H9 (cell line): ENCODE measurements around the gene PTGDR. TPM values are rescaled to one million over a fixed set of nuclear protein-coding genes. Genes with fewer than 3 reads are reported as not detected.

Source experiments
- DNase-seq: peaks from one replicate; pipeline ENCODE4 v3.0.0-alpha.2; 2017
- H2AFZ ChIP-seq: one replicate; pipeline ENCODE4 v1.6.1; 2013; ENCODE audit warnings: mild to moderate bottlenecking, low read length, control low read depth, moderate library complexity
- H2AK5ac ChIP-seq: 2 replicates; pipeline ENCODE4 v1.6.1; 2013; ENCODE audit warnings: low read length, control low read depth, mixed read lengths; ENCODE audit not compliant: insufficient read length
- H2BK120ac ChIP-seq: one replicate; pipeline ENCODE4 v1.6.1; 2013; ENCODE audit warnings: low read depth, mild to moderate bottlenecking, low read length, control low read depth, inconsistent platforms; ENCODE audit not compliant: poor library complexity, severe bottlenecking
- H2BK12ac ChIP-seq: 2 replicates; pipeline ENCODE4 v1.6.1; 2013; ENCODE audit warnings: low read length, control low read depth, mixed read lengths, low read depth; ENCODE audit not compliant: insufficient read length
- H2BK15ac ChIP-seq: 2 replicates; pipeline ENCODE4 v1.6.1; 2013; ENCODE audit warnings: low read depth, low read length, control low read depth
- H2BK20ac ChIP-seq: one replicate; pipeline ENCODE4 v1.6.1; 2013; ENCODE audit warnings: low read depth, mild to moderate bottlenecking, low read length, control low read depth, inconsistent platforms; ENCODE audit not compliant: poor library complexity, severe bottlenecking
- H2BK5ac ChIP-seq: 2 replicates; pipeline ENCODE4 v1.6.1; 2013; ENCODE audit warnings: low read length, control low read depth, mixed read lengths; ENCODE audit not compliant: insufficient read length
- H3K14ac ChIP-seq: 2 replicates; pipeline ENCODE4 v1.6.1; 2013; ENCODE audit warnings: low read length, control low read depth; ENCODE audit not compliant: insufficient read depth
- H3K18ac ChIP-seq: 2 replicates; pipeline ENCODE4 v1.6.1; 2013; ENCODE audit warnings: low read depth, mild to moderate bottlenecking, mixed read lengths, low read length, control low read depth; ENCODE audit not compliant: insufficient read length
- H3K23ac ChIP-seq: 2 replicates; pipeline ENCODE4 v1.6.1; 2013; ENCODE audit warnings: low read length, control low read depth, mixed read lengths, low read depth; ENCODE audit not compliant: insufficient read length
- H3K23me2 ChIP-seq: 2 replicates; pipeline ENCODE4 v1.6.1; 2013; ENCODE audit warnings: low read depth, mild to moderate bottlenecking, mixed read lengths, low read length, control low read depth; ENCODE audit not compliant: insufficient read length, poor library complexity, severe bottlenecking
- H3K27ac ChIP-seq: 2 replicates; pipeline ENCODE4 v1.5.1; 2013; ENCODE audit warnings: low read length, control low read depth, mixed read lengths, low read depth; ENCODE audit not compliant: insufficient read length
- H3K27me3 ChIP-seq: 2 replicates; pipeline ENCODE4 v1.6.1; 2013; ENCODE audit warnings: low read length, control low read depth, inconsistent platforms; ENCODE audit not compliant: insufficient read depth
- H3K4ac ChIP-seq: 2 replicates; pipeline ENCODE4 v1.6.1; 2013; ENCODE audit warnings: low read depth, mild to moderate bottlenecking, control low read depth, inconsistent platforms, low read length, moderate library complexity
- H3K4me1 ChIP-seq: 2 replicates; pipeline ENCODE4 v1.6.1; 2013; ENCODE audit warnings: low read length, control low read depth, inconsistent platforms; ENCODE audit not compliant: insufficient read depth
- H3K4me2 ChIP-seq: 2 replicates; pipeline ENCODE4 v1.6.1; 2013; ENCODE audit warnings: low read length, control low read depth, mixed read lengths; ENCODE audit not compliant: insufficient read length, insufficient read depth
- H3K56ac ChIP-seq: 2 replicates; pipeline ENCODE4 v1.6.1; 2013; ENCODE audit warnings: low read depth, mild to moderate bottlenecking, mixed read lengths, low read length, control low read depth; ENCODE audit not compliant: insufficient read length
- H3K79me1 ChIP-seq: 2 replicates; pipeline ENCODE4 v1.6.1; 2013; ENCODE audit warnings: low read depth, mild to moderate bottlenecking, moderate library complexity, low read length, control low read depth, inconsistent platforms; ENCODE audit not compliant: insufficient read depth, poor library complexity, severe bottlenecking
- H3K79me2 ChIP-seq: 2 replicates; pipeline ENCODE4 v1.6.1; 2013; ENCODE audit warnings: low read length, control low read depth, inconsistent platforms; ENCODE audit not compliant: insufficient read depth
- H3K9ac ChIP-seq: 2 replicates; pipeline ENCODE4 v1.6.1; 2013; ENCODE audit warnings: low read length, control low read depth, mixed read lengths; ENCODE audit not compliant: insufficient read length; ENCODE audit errors: extremely low read depth
- H3K9me3 ChIP-seq: one replicate; pipeline ENCODE4 v1.6.1; 2013; ENCODE audit warnings: low read depth, low read length, inconsistent platforms; ENCODE audit not compliant: control insufficient read depth
- H3T11ph ChIP-seq: one replicate; pipeline ENCODE4 v1.6.1; 2013; ENCODE audit warnings: mild to moderate bottlenecking, low read length, control low read depth, inconsistent platforms
- H4K20me1 ChIP-seq: one replicate; pipeline ENCODE4 v1.6.1; 2013; ENCODE audit not compliant: control insufficient read depth, insufficient read length, insufficient read depth
- H4K5ac ChIP-seq: 2 replicates; pipeline ENCODE4 v1.6.1; 2013; ENCODE audit warnings: low read depth, mild to moderate bottlenecking, mixed read lengths, low read length, control low read depth; ENCODE audit not compliant: insufficient read length
- H4K8ac ChIP-seq: replicated peaks from 2 replicates; pipeline ENCODE4 v1.6.1; 2013; ENCODE audit warnings: low read length, control low read depth, mixed read lengths, low read depth; ENCODE audit not compliant: insufficient read length
- H4K91ac ChIP-seq: 2 replicates; pipeline ENCODE4 v1.6.1; 2013; ENCODE audit warnings: low read depth, mild to moderate bottlenecking, moderate library complexity, mixed read lengths, low read length, control low read depth; ENCODE audit not compliant: insufficient read length
- H3K27ac Mint-ChIP-seq, 3 experiments: 2 replicates in 2 of 3; 3 replicates in 1 of 3; pipeline ENCODE4 v1.8.0; 2020 to 2021; ENCODE audit warnings: mixed read lengths in 3 of 3, mild to moderate bottlenecking in 1 of 3, moderate library complexity in 1 of 3
- H3K27me3 Mint-ChIP-seq: 2 replicates; pipeline ENCODE4 v1.8.0; 2021; ENCODE audit warnings: low read depth, mild to moderate bottlenecking, moderate library complexity, mixed read lengths
- H3K36me3 Mint-ChIP-seq, 3 experiments: 2 replicates in 2 of 3; 3 replicates in 1 of 3; pipeline ENCODE4 v1.8.0; 2020 to 2021; ENCODE audit warnings: low read depth in 3 of 3, mixed read lengths in 3 of 3; ENCODE audit not compliant: insufficient read depth in 1 of 3
- H3K4me1 Mint-ChIP-seq, 2 experiments: 2 replicates each; pipeline ENCODE4 v1.8.0; 2020; ENCODE audit warnings: mixed read lengths in 2 of 2
- H3K4me3 Mint-ChIP-seq, 2 experiments: 2 replicates in 1 of 2; 3 replicates in 1 of 2; pipeline ENCODE4 v1.8.0; 2020 to 2021; ENCODE audit warnings: mild to moderate bottlenecking in 2 of 2, mixed read lengths in 2 of 2, moderate library complexity in 1 of 2
- H3K9me3 Mint-ChIP-seq, 2 experiments: 2 replicates in 1 of 2; 3 replicates in 1 of 2; pipeline ENCODE4 v1.8.0; 2020; ENCODE audit warnings: mild to moderate bottlenecking in 2 of 2, mixed read lengths in 2 of 2, moderate library complexity in 1 of 2
- CTCF ChIP-seq: fragments of 200-600 bp; sonication (generic); conservative IDR thresholded peaks from 3 replicates; pipeline ENCODE4 v1.8.0; 2021; ENCODE audit warnings: antibody characterized with exemption, mild to moderate bottlenecking
- WGBS: extraction: QIAGEN DNeasy Blood & Tissue Kit; methylation state at CpG from one replicate; pipeline ENCODE4 v1.1.7; 2013; ENCODE audit warnings: missing lambda C conversion rate, low lambda C conversion rate, mixed read lengths; ENCODE audit not compliant: insufficient read length; ENCODE audit errors: extremely low coverage; 5-methylcytosine and 5-hydroxymethylcytosine counted together
- total RNA-seq: library from RNA; stranded (reverse); gene quantifications from 2 replicates; pipeline ENCODE4 v1.2.1, GENCODE V29; 2021

The PTGDR gene
- total RNA-seq, 1 experiment from 2014 or later, result not detected

GRCh38 chr14:52238682-52239081, 28.8 kb upstream of the PTGDR start:
- H3K23me2 ChIP-seq, result no peaks in the 10 kb centered on the region
- H3K27ac Mint-ChIP-seq, result no peak overlapping the region
- no peak overlapping the region for H3K14ac ChIP-seq
- no peak for DNase-seq
- TF ChIP-seq CTCF, result no peak
- H4K8ac ChIP-seq, result no peak overlapping the region
- H3K4me1 ChIP-seq, result peaks cover 6% of the 10 kb centered on the region; the same call in 1 of the 2 replicates
- H3K79me1 ChIP-seq, result no peaks in the 10 kb centered on the region
- H2BK15ac ChIP-seq, result no peak overlapping the region
- H3T11ph ChIP-seq, result no peak overlapping the region
- no peaks in the 10 kb centered on the region for H3K27me3 ChIP-seq
- no peaks in the 10 kb centered on the region for H4K20me1 ChIP-seq
- H2BK5ac ChIP-seq, result no peak overlapping the region
- no peak overlapping the region for H3K56ac ChIP-seq
- no peak overlapping the region for H3K27ac ChIP-seq
- no peaks in the 10 kb centered on the region for H3K9me3 Mint-ChIP-seq
- peaks cover 12 to 14% of the 10 kb centered on the region in 2 experiments for H3K4me1 Mint-ChIP-seq
- H4K91ac ChIP-seq, result no peak overlapping the region
- no peaks in the 10 kb centered on the region for H3K79me2 ChIP-seq
- H3K9ac ChIP-seq, result no peak overlapping the region
- H2AK5ac ChIP-seq, result no peak overlapping the region
- H3K4me2 ChIP-seq, result no peak overlapping the region
- H3K18ac ChIP-seq, result no peak overlapping the region
- H2BK120ac ChIP-seq, result no peak overlapping the region
- no peak overlapping the region for H2AFZ ChIP-seq
- H3K27me3 Mint-ChIP-seq, result no peaks in the 10 kb centered on the region
- no peak overlapping the region for H2BK12ac ChIP-seq
- no CpG with 5 or more reads among the region's 1 CpG for WGBS
- no peak overlapping the region for H3K4me3 Mint-ChIP-seq
- no peak overlapping the region for H3K4ac ChIP-seq
- no peak overlapping the region for H2BK20ac ChIP-seq
- no peak overlapping the region for H4K5ac ChIP-seq
- H3K36me3 Mint-ChIP-seq, result no peaks in the 10 kb centered on the region
- H3K9me3 ChIP-seq, result no peaks in the 10 kb centered on the region
- no peak overlapping the region for H3K23ac ChIP-seq
